GM23248 (cell line): Measurements from ENCODE around the gene PDIA6.

Source experiments
- EZH2 ChIP-seq: fragments of 200-600 bp; sonication (generic); IDR thresholded peaks from 2 replicates; pipeline ENCODE4 v1.6.1; 2018; ENCODE audit warnings: antibody characterized with exemption, mild to moderate bottlenecking; ENCODE audit not compliant: insufficient read depth, poor library complexity, severe bottlenecking
- EZH2phosphoT487 ChIP-seq: fragments of 200-600 bp; sonication (generic); IDR thresholded peaks from 2 replicates; pipeline ENCODE4 v1.6.1; 2018; ENCODE audit warnings: antibody characterized with exemption, moderate library complexity, mild to moderate bottlenecking, low read depth; ENCODE audit not compliant: insufficient read depth

DNA sequence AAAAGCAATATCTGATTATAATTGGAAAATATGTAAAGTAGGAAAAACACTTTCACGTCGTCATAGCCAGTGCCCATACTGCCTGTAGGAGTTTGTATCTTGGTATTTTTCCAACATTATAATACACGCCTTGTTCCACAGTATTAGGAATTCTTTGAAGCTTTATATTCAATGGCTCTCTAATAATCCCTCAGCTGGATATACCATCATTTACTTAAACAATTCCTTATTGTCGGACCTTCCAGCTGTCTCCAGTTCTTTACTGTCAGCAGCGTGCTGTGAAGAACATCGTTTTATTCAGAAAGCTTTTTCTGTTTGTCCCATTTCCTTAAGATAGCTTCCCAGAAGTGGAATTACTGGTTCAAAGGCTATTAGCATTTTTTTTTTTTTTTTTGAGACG lies 59.4 kb downstream of the PDIA6 start:
- TF ChIP-seq EZH2 (no peak), EZH2phosphoT487 (no peak)
